CD4-positive, alpha-beta T cell treated with Interleukin-1 beta for 1 hour (primary cell): ENCODE data around the gene PRR11.
"Not testable (repeated sequence)": the region's sequence is repeated elsewhere in the genome, so short reads cannot be mapped to it uniquely, and the experiment has no call there.

Source experiments
- DNase-seq, 2 donors: peaks; one replicate each; pipeline ENCODE4 v3.0.0-alpha.2; 2020 to 2022

The PRR11 gene

GRCh38 chr17:59154292-59154720, 1.2 kb upstream of the PRR11 start:
- peak in 1 of 2 donors; percentile 31 for DNase-seq

DNA sequence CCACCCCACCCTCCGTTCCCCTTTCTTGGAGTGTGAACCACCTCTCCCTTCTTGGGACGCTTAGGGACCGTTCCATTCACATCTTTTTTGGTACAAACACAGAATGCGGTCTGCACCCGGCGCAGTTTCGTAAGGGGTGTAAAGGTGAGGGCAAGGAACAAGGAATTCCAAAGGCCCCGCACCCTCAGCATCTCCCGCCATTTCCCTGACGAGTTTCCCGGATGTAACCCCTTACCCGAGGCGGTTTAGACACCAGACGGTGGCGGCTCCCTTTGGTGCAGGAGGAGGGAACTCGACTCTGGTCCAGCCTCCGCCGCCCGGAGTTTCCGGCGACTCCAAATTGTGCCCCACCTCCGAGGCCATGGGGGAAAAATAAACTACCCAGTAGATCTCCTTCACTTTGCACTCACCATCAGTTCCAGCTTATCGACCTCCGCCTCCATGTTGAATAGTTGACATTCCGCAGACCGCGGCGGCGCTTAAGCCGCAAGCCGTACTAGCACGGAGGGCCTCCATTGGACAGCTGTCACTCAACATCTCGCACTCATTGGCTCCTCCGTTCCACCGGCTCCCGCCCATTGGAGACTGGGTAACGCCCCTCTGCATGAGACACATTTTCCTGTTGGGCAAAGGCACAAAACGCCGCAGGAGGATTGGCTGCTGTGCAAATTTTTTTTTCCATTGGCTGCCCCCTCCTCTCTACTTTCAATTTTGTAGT, 666 bp upstream of the PRR11 start, which contains the start of gene SKA2:
Gene SKA2, minus strand, starts transcription at position 466 of the 718 bp plus-strand sequence. Its CDS starts 23 bp downstream, at position 443.
- peak in 1 of 2 donors; percentile 98 for DNase-seq

- peak in 1 of 2 donors; percentile 40 for DNase-seq
Measured at GRCh38 chr17:59160157-59161025, 4.8 kb downstream of the PRR11 start.

DNA sequence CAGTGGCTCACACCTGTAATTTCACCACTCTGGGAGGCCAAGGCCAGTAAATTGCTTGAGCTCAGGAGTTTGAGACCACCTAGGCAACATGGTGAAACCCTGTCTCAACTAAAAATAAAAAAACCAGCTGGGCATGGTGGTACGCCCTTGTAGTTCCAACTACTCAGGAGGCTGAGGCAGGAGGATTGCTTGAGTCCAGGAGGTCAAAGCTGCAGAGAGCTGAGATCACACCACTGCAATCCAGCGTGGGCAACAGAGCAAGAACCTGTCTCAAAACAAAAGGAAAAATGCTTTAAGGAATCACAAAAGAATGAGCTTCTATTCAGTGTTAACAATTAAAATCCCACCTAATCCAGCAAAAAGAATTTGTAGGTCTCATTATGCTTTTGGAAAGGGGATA, 5.9 kb downstream of the PRR11 start:
- no peak for DNase-seq

GRCh38 chr17:59165933-59166342, 10.4 kb downstream of the PRR11 start:
- peak; percentile 34 to 62 for DNase-seq

- no peak for DNase-seq
Measured at GRCh38 chr17:59167571-59168001, 12.0 kb downstream of the PRR11 start.

- DNase-seq = no peak
Measured at GRCh38 chr17:59172436-59173004, 17.0 kb downstream of the PRR11 start.

DNA sequence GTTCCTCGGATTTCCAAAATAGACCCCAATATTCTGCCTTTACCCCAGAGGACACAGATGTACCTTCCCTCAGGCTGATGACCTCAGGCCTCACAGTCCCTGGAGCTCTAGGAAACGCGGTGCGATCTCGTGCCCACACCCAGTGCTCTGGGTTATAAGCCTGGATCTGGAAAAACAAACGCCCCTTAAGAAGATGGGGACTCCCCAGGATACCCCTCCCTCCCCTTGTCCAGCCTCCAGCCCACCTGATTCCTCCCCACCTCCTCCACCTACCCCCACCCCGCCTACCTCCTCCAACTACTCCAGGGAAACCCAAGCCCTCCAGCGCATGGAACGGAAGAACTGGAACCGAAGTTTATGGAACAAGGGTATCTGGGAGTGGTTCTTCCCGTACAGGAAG, 19.1 kb downstream of the PRR11 start:
- no peak for DNase-seq

DNA sequence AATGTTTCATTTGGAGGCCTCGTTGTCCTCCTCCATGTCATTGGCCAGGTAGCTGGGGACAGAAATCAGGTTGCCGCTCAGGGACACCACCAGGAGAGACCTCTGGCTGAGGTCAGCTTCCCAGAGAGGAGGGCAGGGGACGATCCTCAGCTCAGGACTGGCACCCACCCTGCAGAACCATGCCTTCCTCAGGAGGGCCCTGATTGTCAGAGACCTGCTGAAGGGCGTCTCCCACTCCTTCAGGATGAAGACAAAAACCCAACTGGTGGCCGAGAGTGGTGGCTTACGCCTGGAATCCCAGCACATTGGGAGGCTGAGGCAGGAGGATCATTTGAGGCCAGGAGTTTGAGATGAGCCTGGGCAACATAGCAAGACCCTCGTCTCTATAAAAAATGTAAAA, 19.5 kb downstream of the PRR11 start:
- no peak for DNase-seq

GRCh38 chr17:59178266-59178985, 22.9 kb downstream of the PRR11 start:
- no peak for DNase-seq

GRCh38 chr17:59179601-59180000, 24.1 kb downstream of the PRR11 start:
- not testable (repeated sequence) for DNase-seq

GRCh38 chr17:59180626-59181025, 25.1 kb downstream of the PRR11 start:
- no peak for DNase-seq

- DNase-seq = no peak
Measured at GRCh38 chr17:59181481-59181880, 25.9 kb downstream of the PRR11 start.

- DNase-seq = no peak
Measured at GRCh38 chr17:59185997-59186396, 30.5 kb downstream of the PRR11 start.

DNA sequence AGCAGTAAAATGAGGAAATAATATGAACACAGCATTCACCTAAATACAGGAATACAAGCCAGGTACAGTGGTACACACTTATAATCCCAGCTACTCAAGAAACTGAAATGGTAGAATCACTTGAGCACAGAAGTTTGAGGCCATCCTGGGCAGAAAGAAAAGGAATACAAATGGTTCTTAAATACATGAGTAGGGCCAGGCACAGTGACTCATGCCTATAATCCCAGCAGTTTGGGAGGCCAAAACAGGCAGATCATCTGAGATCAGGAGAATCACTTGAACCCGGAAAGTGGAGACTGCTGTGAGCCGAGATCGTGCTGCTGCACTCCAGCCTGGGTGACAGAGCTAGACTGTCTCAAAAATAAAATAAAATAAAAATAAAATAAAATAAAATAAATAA, 31.3 kb downstream of the PRR11 start:
- DNase-seq = no peak

- no peak for DNase-seq
Measured at GRCh38 chr17:59190806-59191205, 35.3 kb downstream of the PRR11 start.

DNA sequence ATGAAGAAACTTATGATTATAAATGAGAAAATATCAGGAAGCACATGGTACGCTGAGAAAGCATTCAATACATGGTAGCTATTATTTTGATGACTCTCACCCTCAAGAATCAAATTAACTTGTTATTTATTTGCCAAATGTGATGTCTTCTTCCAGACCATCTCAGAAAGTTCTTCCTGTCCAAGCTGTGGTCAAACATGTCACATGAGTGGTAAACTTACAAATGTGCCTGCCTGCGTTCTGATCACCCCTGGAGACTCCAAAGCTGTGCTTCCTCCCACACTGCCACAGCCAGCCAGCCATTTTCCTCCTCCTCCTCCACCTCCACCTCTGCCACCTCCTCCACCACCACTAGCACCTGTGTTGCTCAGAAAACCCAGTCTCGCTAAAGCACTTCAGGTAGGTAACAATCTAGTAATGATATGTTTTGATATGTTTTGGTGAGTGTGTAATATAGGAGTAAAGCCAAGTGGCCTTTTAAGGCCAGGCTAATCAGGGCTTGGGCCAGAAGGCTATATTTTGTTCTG, 37.9 kb downstream of the PRR11 start:
- DNase-seq = no peak

DNA sequence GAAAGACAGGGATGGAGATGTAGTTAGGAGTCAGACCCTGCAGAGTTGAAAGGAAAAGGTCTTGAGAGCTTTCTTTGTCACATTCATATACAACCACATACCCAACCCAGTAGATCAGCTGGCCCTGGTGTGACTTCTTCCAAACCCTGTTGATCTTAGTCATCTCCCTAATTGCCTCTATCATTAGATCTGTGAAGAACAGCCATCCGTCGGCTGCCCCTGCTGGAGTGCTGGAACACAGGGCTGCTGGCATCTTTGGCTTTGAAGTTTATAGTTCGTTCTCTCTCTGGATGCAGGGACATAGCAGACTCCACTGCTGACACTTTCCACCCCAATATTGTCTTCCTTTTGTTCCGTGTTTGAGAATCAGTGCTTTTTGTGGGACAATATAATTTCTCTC, 43.9 kb downstream of the PRR11 start:
- no peak for DNase-seq

- DNase-seq = no peak
Measured at GRCh38 chr17:59202320-59202719, 46.8 kb downstream of the PRR11 start.

DNA sequence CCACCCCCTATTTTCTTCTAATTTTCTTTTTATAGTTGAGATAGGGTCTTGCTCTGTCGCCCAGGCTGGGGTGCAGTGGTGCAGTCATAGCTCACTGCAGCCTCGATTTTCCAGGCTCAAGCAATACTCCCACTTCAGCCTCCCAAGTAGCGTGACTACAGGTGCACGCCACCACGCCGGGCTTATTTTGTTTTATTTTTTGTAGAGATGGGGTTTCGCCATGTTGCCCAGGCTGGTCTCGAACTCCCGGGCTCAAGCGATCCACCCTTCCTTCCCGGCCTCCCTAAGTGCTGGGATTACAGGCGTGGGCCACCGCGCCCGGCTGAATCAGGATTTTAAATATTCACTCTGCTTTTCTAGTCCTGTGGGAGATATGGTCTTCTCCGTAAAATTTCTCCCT, 63.8 kb downstream of the PRR11 start:
- DNase-seq = no peak

- DNase-seq = no peak
Measured at GRCh38 chr17:59219992-59220327, 64.4 kb downstream of the PRR11 start.

- peak; percentile 97 to 98 for DNase-seq
Measured at GRCh38 chr17:59220328-59221158, 65.0 kb downstream of the PRR11 start, which contains the start of gene GDPD1. GDPD1 (plus strand) TSS chr17:59220511; CDS start chr17:59220610, 99 bp downstream.
